Measurements from ENCODE around the gene RRN3. TPM values are rescaled to one million over a fixed set of nuclear protein-coding genes. Genes with fewer than 3 reads are reported as not detected.
A peak's percentile ranks its signal among the peaks of the same experiment; 100 is the strongest.
"Not testable (repeated sequence)": the region's sequence is repeated elsewhere in the genome, so short reads cannot be mapped to it uniquely, and the experiment has no call there.

RRN3 gene
- total and polyA plus RNA-seq, 5 donors from 2014 or later = 21.6 to 31.3 (median 28.0) TPM

- Mint-ChIP-seq H3K4me1 (peaks cover 9 to 38% (median 27%) of the 10 kb centered on the region in 4 donors), H3K36me3 (peaks cover 16% of the 10 kb centered on the region)
- peaks cover 13% of the 10 kb centered on the region for H3K4me1 ChIP-seq (ENCODE audit: control insufficient read depth, insufficient read depth, low read length, poor library complexity, severe bottlenecking)
- peaks cover 16% of the 10 kb centered on the region for H3K36me3 ChIP-seq (ENCODE audit: control insufficient read depth, insufficient read depth, low read length)
- H3K27me3 Mint-ChIP-seq; H3K4me3 Mint-ChIP-seq; H3K27me3 ChIP-seq (ENCODE audit: control insufficient read depth, insufficient read depth, low read length); H3K4me3 ChIP-seq (ENCODE audit: low read depth, low read length); DNase-seq; H3K9me3 ChIP-seq (ENCODE audit: control insufficient read depth in 2 of 2, low read length in 2 of 2); H3K9me3 Mint-ChIP-seq; ATAC-seq (ENCODE audit: low read depth in 2 of 2); H3K27ac ChIP-seq (ENCODE audit: insufficient read depth, low read length, poor library complexity, severe bottlenecking); H3K27ac Mint-ChIP-seq: not testable (repeated sequence)
Measured at GRCh38 chr16:15050440-15050839, 43.6 kb downstream of the RRN3 start.

- H3K9me3 Mint-ChIP-seq = no peaks in the 10 kb centered on the region
- no peak overlapping the region for H3K4me3 Mint-ChIP-seq
- Histone ChIP-seq H3K27me3 (ENCODE audit: control insufficient read depth, insufficient read depth, low read length) (no peaks in the 10 kb centered on the region), H3K27ac (ENCODE audit: insufficient read depth, low read length, poor library complexity, severe bottlenecking) (no peak overlapping the region), H3K4me3 (ENCODE audit: low read depth, low read length) (no peak overlapping the region), H3K4me1 (ENCODE audit: control insufficient read depth, insufficient read depth, low read length, poor library complexity, severe bottlenecking) (peaks cover 6% of the 10 kb centered on the region), H3K9me3 (ENCODE audit: control insufficient read depth in 2 of 2, low read length in 2 of 2) (no peaks in the 10 kb centered on the region), H3K36me3 (ENCODE audit: control insufficient read depth, insufficient read depth, low read length) (peaks cover 16% of the 10 kb centered on the region)
- peaks cover 16% of the 10 kb centered on the region for H3K36me3 Mint-ChIP-seq
- H3K4me1 Mint-ChIP-seq = peaks cover 9 to 34% (median 22%) of the 10 kb centered on the region in 4 donors
- no peak for ATAC-seq (ENCODE audit: low read depth in 2 of 2)
- no peaks in the 10 kb centered on the region for H3K27me3 Mint-ChIP-seq
- H3K27ac Mint-ChIP-seq = peak overlapping the region in 2 of 3 donors; percentile 12 to 46
- DNase-seq = no peak
Measured at GRCh38 chr16:15049581-15050180, 44.4 kb downstream of the RRN3 start.

- Mint-ChIP-seq H3K27me3 (no peaks in the 10 kb centered on the region), H3K36me3 (peaks cover 23% of the 10 kb centered on the region), H3K4me1 (peaks cover 8 to 18% (median 13%) of the 10 kb centered on the region in 4 donors), H3K9me3 (no peaks in the 10 kb centered on the region), H3K27ac (peak overlapping the region in 1 of 3 donors; percentile 71), H3K4me3 (no peak overlapping the region)
- H3K9me3 ChIP-seq (ENCODE audit: control insufficient read depth in 2 of 2, low read length in 2 of 2) = no peaks in the 10 kb centered on the region
- ATAC-seq (ENCODE audit: low read depth in 2 of 2) (no peak), DNase-seq (no peak)
- H3K27ac ChIP-seq (ENCODE audit: insufficient read depth, low read length, poor library complexity, severe bottlenecking) = no peak overlapping the region
- H3K27me3 ChIP-seq (ENCODE audit: control insufficient read depth, insufficient read depth, low read length) = no peaks in the 10 kb centered on the region
- H3K36me3 ChIP-seq (ENCODE audit: control insufficient read depth, insufficient read depth, low read length) = peaks cover 17% of the 10 kb centered on the region
- H3K4me1 ChIP-seq (ENCODE audit: control insufficient read depth, insufficient read depth, low read length, poor library complexity, severe bottlenecking) = no peaks in the 10 kb centered on the region
- H3K4me3 ChIP-seq (ENCODE audit: low read depth, low read length) = no peak overlapping the region
Measured at GRCh38 chr16:15046692-15047376, 47.2 kb downstream of the RRN3 start.

GRCh38 chr16:15045270-15045669, 48.8 kb downstream of the RRN3 start:
- not testable (repeated sequence) for H3K9me3 Mint-ChIP-seq; ATAC-seq (ENCODE audit: low read depth in 2 of 2); H3K4me1 ChIP-seq (ENCODE audit: control insufficient read depth, insufficient read depth, low read length, poor library complexity, severe bottlenecking); H3K27me3 ChIP-seq (ENCODE audit: control insufficient read depth, insufficient read depth, low read length); H3K9me3 ChIP-seq (ENCODE audit: control insufficient read depth in 2 of 2, low read length in 2 of 2); H3K4me3 ChIP-seq (ENCODE audit: low read depth, low read length); H3K4me1 Mint-ChIP-seq; DNase-seq; H3K27me3 Mint-ChIP-seq; H3K27ac Mint-ChIP-seq; H3K4me3 Mint-ChIP-seq; H3K27ac ChIP-seq (ENCODE audit: insufficient read depth, low read length, poor library complexity, severe bottlenecking)
- peaks cover 32% of the 10 kb centered on the region for H3K36me3 ChIP-seq (ENCODE audit: control insufficient read depth, insufficient read depth, low read length)
- H3K36me3 Mint-ChIP-seq = peaks cover 26% of the 10 kb centered on the region

- Histone ChIP-seq H3K4me1 (ENCODE audit: control insufficient read depth, insufficient read depth, low read length, poor library complexity, severe bottlenecking) (no peaks in the 10 kb centered on the region), H3K27ac (ENCODE audit: insufficient read depth, low read length, poor library complexity, severe bottlenecking) (no peak overlapping the region), H3K36me3 (ENCODE audit: control insufficient read depth, insufficient read depth, low read length) (peaks cover 42% of the 10 kb centered on the region), H3K4me3 (ENCODE audit: low read depth, low read length) (no peak overlapping the region), H3K9me3 (ENCODE audit: control insufficient read depth in 2 of 2, low read length in 2 of 2) (no peaks in the 10 kb centered on the region), H3K27me3 (ENCODE audit: control insufficient read depth, insufficient read depth, low read length) (no peaks in the 10 kb centered on the region)
- Mint-ChIP-seq H3K27ac (peak overlapping the region in 2 of 3 donors; percentile 55 to 71), H3K9me3 (no peaks in the 10 kb centered on the region), H3K4me3 (no peak overlapping the region), H3K36me3 (peaks cover 26% of the 10 kb centered on the region), H3K4me1 (peaks cover 0 to 3% (median 1%) of the 10 kb centered on the region in 4 donors), H3K27me3 (no peaks in the 10 kb centered on the region)
- no peak for ATAC-seq (ENCODE audit: low read depth in 2 of 2)
- no peak for DNase-seq
Measured at GRCh38 chr16:15044286-15044685, 49.8 kb downstream of the RRN3 start.

- H3K4me1 ChIP-seq (ENCODE audit: control insufficient read depth, insufficient read depth, low read length, poor library complexity, severe bottlenecking) = no peaks in the 10 kb centered on the region
- no peak overlapping the region for H3K4me3 Mint-ChIP-seq
- ATAC-seq (ENCODE audit: low read depth in 2 of 2) (no peak), DNase-seq (no peak)
- no peaks in the 10 kb centered on the region for H3K27me3 ChIP-seq (ENCODE audit: control insufficient read depth, insufficient read depth, low read length)
- no peaks in the 10 kb centered on the region for H3K9me3 ChIP-seq (ENCODE audit: control insufficient read depth in 2 of 2, low read length in 2 of 2)
- peaks cover 52% of the 10 kb centered on the region for H3K36me3 ChIP-seq (ENCODE audit: control insufficient read depth, insufficient read depth, low read length)
- peaks cover 0 to 3% (median 1%) of the 10 kb centered on the region in 4 donors for H3K4me1 Mint-ChIP-seq
- H3K27me3 Mint-ChIP-seq = no peaks in the 10 kb centered on the region
- H3K9me3 Mint-ChIP-seq = no peaks in the 10 kb centered on the region
- peaks cover 30% of the 10 kb centered on the region for H3K36me3 Mint-ChIP-seq
- H3K27ac Mint-ChIP-seq = no peak overlapping the region
- H3K27ac ChIP-seq (ENCODE audit: insufficient read depth, low read length, poor library complexity, severe bottlenecking) = no peak overlapping the region
- no peak overlapping the region for H3K4me3 ChIP-seq (ENCODE audit: low read depth, low read length)
Measured at GRCh38 chr16:15043344-15043743, 50.7 kb downstream of the RRN3 start.

GRCh38 chr16:15041271-15042004, 52.6 kb downstream of the RRN3 start:
- Histone ChIP-seq H3K27me3 (ENCODE audit: control insufficient read depth, insufficient read depth, low read length) (no peaks in the 10 kb centered on the region), H3K9me3 (ENCODE audit: control insufficient read depth in 2 of 2, low read length in 2 of 2) (no peaks in the 10 kb centered on the region), H3K36me3 (ENCODE audit: control insufficient read depth, insufficient read depth, low read length) (peaks cover 59% of the 10 kb centered on the region), H3K27ac (ENCODE audit: insufficient read depth, low read length, poor library complexity, severe bottlenecking) (no peak overlapping the region), H3K4me1 (ENCODE audit: control insufficient read depth, insufficient read depth, low read length, poor library complexity, severe bottlenecking) (no peaks in the 10 kb centered on the region), H3K4me3 (ENCODE audit: low read depth, low read length) (no peak overlapping the region)
- no peaks in the 10 kb centered on the region for H3K9me3 Mint-ChIP-seq
- H3K4me1 Mint-ChIP-seq = peaks cover 0 to 2% (median 0%) of the 10 kb centered on the region in 4 donors
- H3K27me3 Mint-ChIP-seq = no peaks in the 10 kb centered on the region
- ATAC-seq (ENCODE audit: low read depth in 2 of 2) (no peak), DNase-seq (no peak)
- peak overlapping the region in 2 of 3 donors; percentile 32 to 62 for H3K27ac Mint-ChIP-seq
- H3K4me3 Mint-ChIP-seq = no peak overlapping the region
- peaks cover 25% of the 10 kb centered on the region for H3K36me3 Mint-ChIP-seq
